GM12878 (cell line): ENCODE results near the gene ZNF385C. TPM values are rescaled to one million over a fixed set of nuclear protein-coding genes. Genes with fewer than 3 reads are reported as not detected.
A peak's percentile ranks its signal among the peaks of the same experiment; 100 is the strongest.

Experiments used
- ATAC-seq: fragments of 200-7000 bp; cut with Tn5 transposase; 3 replicates; pipeline ENCODE4 v1.9.1; 2020; ENCODE audit warnings: mild to moderate bottlenecking, moderate library complexity
- BruUV-seq: library from RNA; stranded (reverse); fragments of 400-500 nt; replicated peaks from 2 replicates; lab custom pipeline; 2021; lab: Mats Ljungman, UMichigan
- CTCF ChIA-PET: fragments of 300-600 bp; sonication (Branson Sonifier 250); formaldehyde crosslinking; extraction: SDS; loops from one replicate; lab custom pipeline; 2021; ENCODE audit warnings: inconsistent platforms; lab: Yijun Ruan, JAX
- POLR2A ChIA-PET: fragments of 350-600 bp; formaldehyde crosslinking; extraction: SDS; loops from one replicate; lab custom pipeline; 2021; ENCODE audit warnings: inconsistent platforms; lab: Charles Lee
- RAD21 ChIA-PET: fragments of 300-600 bp; sonication (Branson Sonifier 250); formaldehyde crosslinking; loops from one replicate; lab custom pipeline; 2023; ENCODE audit warnings: antibody characterized with exemption; ENCODE audit not compliant: unreplicated experiment; lab: Charles Lee
- SMC1A ChIA-PET: fragments of 300-600 bp; sonication (Branson Sonifier 250); formaldehyde crosslinking; loops from one replicate; lab custom pipeline; 2023; ENCODE audit not compliant: unreplicated experiment, uncharacterized antibody; lab: Charles Lee
- DNase-seq: peaks from one replicate; pipeline ENCODE4 v3.0.0-alpha.2; 2011; ENCODE audit warnings: low read depth, low spot score
- FAIRE-seq: peaks from 3 replicates; lab custom pipeline; 2011; peaks lifted over from hg19 to GRCh38; lab: Jason Lieb, UNC
- H2AFZ ChIP-seq: 2 replicates; pipeline ENCODE4 v1.6.0; 2011; ENCODE audit warnings: low read depth, low read length, control low read depth; ENCODE audit not compliant: control insufficient read depth
- H3K27ac ChIP-seq: 2 replicates; pipeline ENCODE4 v1.5.1; 2011; ENCODE audit warnings: control low read depth; ENCODE audit not compliant: control insufficient read depth, insufficient read depth
- H3K27me3 ChIP-seq, 2 experiments: replicated peaks in 1 of 2; 2 replicates each; pipeline versions ENCODE4 v1.6.0 to v1.6.1; 2011; ENCODE audit warnings: low read length in 1 of 2; ENCODE audit not compliant: control insufficient read depth in 2 of 2, insufficient read depth in 2 of 2
- H3K36me3 ChIP-seq, 2 experiments: 2 replicates each; pipeline ENCODE4 v1.5.1; 2011; ENCODE audit warnings: low read length in 1 of 2; ENCODE audit not compliant: control insufficient read depth in 2 of 2, insufficient read depth in 2 of 2
- H3K4me1 ChIP-seq: 2 replicates; pipeline ENCODE4 v1.6.1; 2011; ENCODE audit warnings: mild to moderate bottlenecking, low read length, moderate library complexity, mixed read lengths; ENCODE audit not compliant: control insufficient read depth, insufficient read depth
- H3K4me2 ChIP-seq: 2 replicates; pipeline ENCODE4 v1.6.0; 2011; ENCODE audit warnings: control low read depth; ENCODE audit not compliant: control insufficient read depth, insufficient read depth
- H3K4me3 ChIP-seq: fragments of 200-600 bp; sonication (generic); 2 replicates; pipeline ENCODE4 v1.5.1; 2016
- H3K79me2 ChIP-seq: 2 replicates; pipeline ENCODE4 v1.6.0; 2011; ENCODE audit warnings: low read length; ENCODE audit not compliant: control insufficient read depth, insufficient read depth
- H3K9ac ChIP-seq: 2 replicates; pipeline ENCODE4 v1.8.0; 2011; ENCODE audit warnings: low read length, control low read depth, mixed read lengths; ENCODE audit not compliant: control insufficient read depth, insufficient read depth
- H3K9me3 ChIP-seq: replicated peaks from 3 replicates; pipeline ENCODE4 v1.5.1; 2011; ENCODE audit warnings: mild to moderate bottlenecking, low read length; ENCODE audit not compliant: control insufficient read depth, insufficient read depth
- H4K20me1 ChIP-seq: 2 replicates; pipeline ENCODE4 v1.6.0; 2011; ENCODE audit not compliant: control insufficient read depth, insufficient read depth
- BCL11A ChIP-seq: IDR thresholded peaks from 2 replicates; pipeline ENCODE4 v1.6.1; 2011; ENCODE audit warnings: low read depth, low read length
- CEBPB ChIP-seq, 2 experiments: fragments of 150-350 bp in 1 of 2; IDR thresholded peaks; 2 replicates each; pipeline ENCODE4 v1.6.1; 2012 to 2014; ENCODE audit warnings: low read depth in 2 of 2, low read length in 2 of 2, borderline replicate concordance in 1 of 2, inconsistent platforms in 1 of 2
- CREB1 ChIP-seq: IDR thresholded peaks from 2 replicates; pipeline ENCODE4 v1.6.1; 2012; ENCODE audit warnings: low read depth, mild to moderate bottlenecking, inconsistent platforms
- HSF1 ChIP-seq: fragments of 150-350 bp; IDR thresholded peaks from 2 replicates; pipeline ENCODE4 v1.6.1; 2014; ENCODE audit warnings: mild to moderate bottlenecking, low read depth, low read length
- POLR2A ChIP-seq: IDR thresholded peaks from 2 replicates; pipeline ENCODE4 v1.6.1; 2011; ENCODE audit warnings: low read depth, mild to moderate bottlenecking, low read length
- ZNF384 ChIP-seq: IDR thresholded peaks from 2 replicates; pipeline ENCODE4 v1.6.1; 2012; ENCODE audit warnings: low read depth, mild to moderate bottlenecking, low read length, improper control_type of control experiment, borderline replicate concordance
- WGBS: methylation state at CpG from one replicate; pipeline ENCODE4 v1.1.6; 2016; ENCODE audit warnings: low lambda C conversion rate; ENCODE audit not compliant: insufficient replicate concordance, insufficient coverage; ENCODE audit errors: missing lambda C conversion rate; 5-methylcytosine and 5-hydroxymethylcytosine counted together
- in situ Hi-C: fragments of 300-500 bp; cut with MboI; formaldehyde crosslinking; loops from 9 replicates; pipeline ENCODE4 v1.14.3; 2018; ENCODE audit warnings: mixed read lengths
- intact Hi-C: fragments of 100-400 bp; cut with micrococcal nuclease; formaldehyde crosslinking; loops from one replicate; pipeline ENCODE4 v1.14.2; 2022; ENCODE audit not compliant: unreplicated experiment
- polyA plus RNA-seq, 11 experiments: library from polyadenylated mRNA; depleted of rRNA in 4 of 11; unstranded in 6 of 11; stranded (reverse) in 5 of 11; fragments of >200 nt; fragmentation: Nextera tagmentation in 4 of 11; fragmentation: Illumina TruSeq in 1 of 11; extraction: Ambion mirVana in 4 of 11; extraction: Trizol in 1 of 11; gene quantifications; 1 replicate in 1 of 11; 2 replicates in 10 of 11; pipeline versions ENCODE4 v1.2.1 to v1.2.3, GENCODE V29; 2011 to 2016; ENCODE audit warnings: inconsistent platforms in 2 of 11, missing spikeins in 2 of 11, low read depth in 1 of 11
- total RNA-seq, 4 experiments: library from RNA; depleted of rRNA in 3 of 4; stranded (reverse); fragments of >200 nt in 3 of 4; fragmentation: Illumina TruSeq in 1 of 4; extraction: Trizol in 1 of 4; gene quantifications; 2 replicates each; pipeline versions ENCODE4 v1.2.1 to v1.2.3, GENCODE V29; 2013 to 2021

ZNF385C gene
- total and polyA plus RNA-seq, 10 of the 15 experiments (the other 5 are each of a cell fraction or from before 2014, with no cell fraction given), result 0.06 to 0.20 (median 0.07) TPM; not detected in 5

- no peak for TF ChIP-seq CEBPB (IDR thresholded peaks at IDR 0.05; ENCODE audit: borderline replicate concordance in 1 of 2, low read depth in 2 of 2, low read length in 2 of 2)
- no peak for TF ChIP-seq CREB1
- TF ChIP-seq BCL11A, result no peak
- TF ChIP-seq ZNF384, result no peak
- TF ChIP-seq, all 136 proteins: peak for 0
Observed at GRCh38 chr17:41985919-41986318, 112.4 kb downstream of the ZNF385C start (continued).

GRCh38 chr17:41984454-41984853 lies 113.8 kb downstream of the ZNF385C start:
- Histone ChIP-seq H4K20me1 (no peaks in the 10 kb centered on the region), H3K4me2 (no peak overlapping the region), H3K4me3 (no peak overlapping the region), H2AFZ (no peak overlapping the region), H3K27me3 (no peaks in the 10 kb centered on the region), H3K27ac (no peak overlapping the region), H3K9me3 (no peaks in the 10 kb centered on the region), H3K36me3 (peaks cover 21 to 31% of the 10 kb centered on the region in 2 experiments), H3K9ac (no peak overlapping the region), H3K79me2 (no peaks in the 10 kb centered on the region), H3K4me1 (no peaks in the 10 kb centered on the region)
- no TSS peak for BruUV-seq
- ChIA-PET RAD21 (no interaction called here), POLR2A (interaction anchor here (0.6 kb wide), 1 partner anchor 285 kb away, joined by 4 read pairs; no protein-coding TSS in a partner anchor), CTCF (interaction anchor here (0.6 to 1.2 kb wide), 2 partner anchors 25 to 28 kb away, joined by 3 read pairs; no protein-coding TSS in a partner anchor), SMC1A (no interaction called here)
- TF ChIP-seq POLR2A (peak; percentile 31; the same call in 1 of the 2 replicates), HSF1 (no peak)
- DNase-seq (no peak), ATAC-seq (no peak), FAIRE-seq (no peak)
- in situ Hi-C loops (no loop called here), intact Hi-C loops (no loop called here)
- 98% methylated on average over 8 of the region's 8 CpGs for WGBS
